Activated CD8-positive, alpha-beta T cell treated with anti-CD3 and anti-CD28 coated beads for 36 hours (primary cell): ENCODE data around the gene AMBP. TPM values are rescaled to one million over a fixed set of nuclear protein-coding genes. Genes with fewer than 3 reads are reported as not detected.
"Not testable (repeated sequence)": the region's sequence is repeated elsewhere in the genome, so short reads cannot be mapped to it uniquely, and the experiment has no call there.

Source experiments
- ATAC-seq: fragments of 200-7000 bp; cut with Tn5 transposase; one replicate; pipeline ENCODE4 v1.10.0; 2021; ENCODE audit warnings: mild to moderate bottlenecking, moderate library complexity
- CTCF ChIA-PET: fragments of 350-600 bp; sonication (Branson Sonifier 250); formaldehyde crosslinking; loops from one replicate; lab custom pipeline; 2021; ENCODE audit warnings: antibody characterized with exemption; lab: Charles Lee
- POLR2A ChIA-PET: fragments of 350-600 bp; sonication (Branson Sonifier 250); formaldehyde crosslinking; loops from one replicate; lab custom pipeline; 2021; ENCODE audit warnings: antibody characterized with exemption; lab: Charles Lee
- DNase-seq: peaks from one replicate; pipeline ENCODE4 v3.0.0-alpha.2; 2020
- H3K27ac Mint-ChIP-seq: one replicate; pipeline ENCODE4 v1.8.0; 2021; ENCODE audit warnings: mild to moderate bottlenecking, mixed read lengths
- H3K27me3 Mint-ChIP-seq: one replicate; pipeline ENCODE4 v1.8.0; 2021; ENCODE audit warnings: mixed read lengths
- H3K36me3 Mint-ChIP-seq: one replicate; pipeline ENCODE4 v1.8.0; 2021; ENCODE audit warnings: low read depth, mixed read lengths
- H3K4me1 Mint-ChIP-seq: one replicate; pipeline ENCODE4 v1.8.0; 2021; ENCODE audit warnings: low read depth, mixed read lengths
- H3K4me3 Mint-ChIP-seq: one replicate; pipeline ENCODE4 v1.8.0; 2021; ENCODE audit warnings: mild to moderate bottlenecking, moderate library complexity, mixed read lengths
- H3K9me3 Mint-ChIP-seq: one replicate; pipeline ENCODE4 v1.8.0; 2021; ENCODE audit warnings: mixed read lengths
- CTCF ChIP-seq: fragments of 200-600 bp; IDR thresholded peaks from one replicate; pipeline ENCODE4 v1.8.0; 2022; ENCODE audit warnings: antibody characterized with exemption, mild to moderate bottlenecking
- intact Hi-C: fragments of 100-400 bp; cut with micrococcal nuclease; formaldehyde crosslinking; loops from one replicate; pipeline ENCODE4 v1.10.0; 2022
- total RNA-seq, 2 experiments: library from RNA; stranded (reverse); gene quantifications; one replicate each; pipeline ENCODE4 v1.2.3, GENCODE V29; 2021

Gene AMBP
- total RNA-seq, 2 experiments from 2014 or later: not detected

GRCh38 chr9:114083666-114084065, 5.6 kb upstream of the AMBP start:
- DNase-seq (no peak), ATAC-seq (no peak)
- no peak overlapping the region for H3K27ac Mint-ChIP-seq
- H3K4me3 Mint-ChIP-seq: no peak overlapping the region
- no peaks in the 10 kb centered on the region for H3K36me3 Mint-ChIP-seq
- ChIA-PET CTCF (interaction anchor here (1.2 to 5.3 kb wide), 15 partner anchors 11 to 230 kb away, joined by 3 to 58 read pairs (median 7); partner anchors contain the start of genes COL27A1 and KIF12), POLR2A (interaction anchor here (0.8 kb wide), 1 partner anchor 97 kb away, joined by 3 read pairs; no protein-coding TSS in a partner anchor)
- intact Hi-C loops: loop anchor here (5.0 kb wide), 1 partner anchor 209 kb away; no protein-coding TSS in a partner anchor
- no peak for TF ChIP-seq CTCF
- no peaks in the 10 kb centered on the region for H3K27me3 Mint-ChIP-seq
- H3K9me3 Mint-ChIP-seq: no peaks in the 10 kb centered on the region
- H3K4me1 Mint-ChIP-seq: no peaks in the 10 kb centered on the region

DNA sequence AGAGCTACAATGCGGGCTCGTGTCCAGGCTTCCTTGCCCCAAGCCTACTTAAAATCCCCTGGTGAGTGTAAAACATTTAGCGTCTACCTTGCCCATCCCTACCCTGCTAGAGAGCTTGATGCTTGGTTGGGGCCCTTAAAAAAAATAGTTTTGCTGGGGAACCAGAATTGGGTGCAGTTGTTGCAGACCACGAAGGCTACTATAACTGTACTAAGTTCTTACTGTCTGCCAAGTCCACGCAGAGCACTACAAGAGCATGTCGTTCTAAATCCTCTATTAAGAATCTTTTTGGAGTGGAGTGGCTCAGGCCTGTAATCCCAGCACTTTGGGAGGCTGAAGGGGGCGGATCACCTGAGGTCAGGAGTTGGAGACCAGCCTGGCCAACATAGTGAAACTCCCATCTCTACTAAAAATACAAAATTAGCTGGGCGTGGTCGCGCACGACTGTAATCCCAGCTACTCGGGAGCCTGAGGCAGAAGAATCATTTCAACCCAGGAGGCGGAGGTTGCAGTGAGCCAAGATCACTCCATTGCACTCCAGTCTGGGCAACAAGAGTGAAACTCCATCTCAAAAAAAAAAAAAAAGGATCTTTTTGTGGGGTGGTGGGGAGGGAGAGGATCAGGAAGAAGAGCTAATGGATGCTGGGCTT, 4.8 kb upstream of the AMBP start:
- H3K9me3 Mint-ChIP-seq, H3K4me3 Mint-ChIP-seq, H3K27me3 Mint-ChIP-seq, DNase-seq, H3K4me1 Mint-ChIP-seq, ATAC-seq, H3K27ac Mint-ChIP-seq, H3K36me3 Mint-ChIP-seq: not testable (repeated sequence)
- CTCF ChIA-PET: interaction anchor here (0.7 to 5.3 kb wide), 31 partner anchors 10 to 320 kb away, joined by 3 to 58 read pairs (median 4); partner anchors contain the start of genes COL27A1 and KIF12
- TF ChIP-seq CTCF: peak; percentile 26
- intact Hi-C loops: loop anchor here (5.0 kb wide), 1 partner anchor 209 kb away; no protein-coding TSS in a partner anchor
- POLR2A ChIA-PET: interaction anchor here (0.8 kb wide), 1 partner anchor 98 kb away, joined by 3 read pairs; no protein-coding TSS in a partner anchor

GRCh38 chr9:114082017-114082762, 4.1 kb upstream of the AMBP start:
- Mint-ChIP-seq H3K9me3 (no peaks in the 10 kb centered on the region), H3K36me3 (no peaks in the 10 kb centered on the region)

DNA sequence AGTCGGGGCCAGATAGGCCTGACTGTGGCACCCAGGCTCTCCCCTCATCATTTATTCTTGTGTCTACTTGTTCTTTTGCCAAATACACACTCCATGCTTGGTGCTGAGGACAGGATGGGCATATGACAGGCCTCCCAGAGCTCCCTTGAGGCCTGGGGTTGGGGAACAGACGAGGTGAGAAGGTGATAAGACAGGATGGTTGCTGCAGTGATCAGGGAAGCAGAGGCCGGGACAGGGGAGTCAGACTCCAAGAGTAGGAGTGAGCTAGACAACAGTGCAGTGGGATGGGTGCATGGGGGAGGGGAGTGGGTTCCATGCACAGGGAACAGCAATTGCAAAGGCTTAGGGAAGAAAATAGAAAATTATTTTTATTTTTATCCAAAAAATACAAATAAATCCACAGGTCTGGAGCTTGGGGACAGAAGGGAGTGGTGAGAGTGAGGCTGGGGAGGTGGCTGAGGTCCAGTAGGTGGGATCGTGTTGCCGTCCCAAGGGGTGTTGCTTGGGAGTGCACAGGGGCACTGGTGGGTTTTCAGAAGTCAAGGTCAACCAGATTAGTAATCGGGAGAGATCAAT, 3.4 kb upstream of the AMBP start:
- CTCF ChIA-PET: interaction anchor here (0.7 to 5.3 kb wide), 12 partner anchors 13 to 321 kb away, joined by 3 to 58 read pairs (median 8); partner anchors contain the start of gene COL27A1
- DNase-seq: no peak
- no peak for TF ChIP-seq CTCF
- Mint-ChIP-seq H3K4me1 (no peaks in the 10 kb centered on the region), H3K27me3 (no peaks in the 10 kb centered on the region), H3K9me3 (no peaks in the 10 kb centered on the region), H3K36me3 (no peaks in the 10 kb centered on the region), H3K27ac (no peak overlapping the region), H3K4me3 (no peak overlapping the region)
- ATAC-seq: no peak
- POLR2A ChIA-PET: no interaction called here
- intact Hi-C loops: loop anchor here (5.0 kb wide), 1 partner anchor 211 kb away; no protein-coding TSS in a partner anchor

More at GRCh38 chr9:114082017-114082762, 4.1 kb upstream of the AMBP start:
- Mint-ChIP-seq H3K27ac (no peak overlapping the region), H3K27me3 (no peaks in the 10 kb centered on the region), H3K4me1 (no peaks in the 10 kb centered on the region), H3K4me3 (no peak overlapping the region)
- ATAC-seq (peak; percentile 93), DNase-seq (peak; percentile 91)
- POLR2A ChIA-PET: no interaction called here
- TF ChIP-seq CTCF: peak; percentile 81
- intact Hi-C loops: loop anchor here (5.0 kb wide), 1 partner anchor 210 kb away; no protein-coding TSS in a partner anchor
- CTCF ChIA-PET: interaction anchor here (0.5 to 5.3 kb wide), 34 partner anchors 9 to 321 kb away, joined by 3 to 58 read pairs (median 4); partner anchors contain the start of genes COL27A1 and KIF12
